ENCODE data around the gene RGP1. TPM values are rescaled to one million over a fixed set of nuclear protein-coding genes. Genes with fewer than 3 reads are reported as not detected.

The RGP1 gene
- total and polyA plus RNA-seq, 7 donors: 10.2 to 37.2 (median 13.6) TPM

- Histone ChIP-seq H3K4me1 (peaks cover 0 to 20% (median 15%) of the 10 kb centered on the region in 4 donors), H3K27me3 (no peaks in the 10 kb centered on the region), H3K4me3 (no peak overlapping the region), H3K9me3 (no peaks in the 10 kb centered on the region), H3K27ac (peak overlapping the region; percentile 36 to 59 (median 56)), H3K36me3 (no peaks in the 10 kb centered on the region)
- intact Hi-C loops (cut with DNase I): no loop called here
- WGBS, 2 donors: 4 to 60% methylated on average over 1 of the region's 1 CpG
- no peak for DNase-seq
- TF ChIP-seq POLR2A (IDR thresholded peaks at IDR 0.05) (no peak), CTCF (IDR thresholded peaks at IDR 0.05) (no peak), POLR2AphosphoS5 (IDR thresholded peaks at IDR 0.05) (no peak), EP300 (IDR thresholded peaks at IDR 0.05) (no peak)
Observed at GRCh38 chr9:35771534-35771933, 22.4 kb downstream of the RGP1 start.

GRCh38 chr9:35771943-35772342, 22.9 kb downstream of the RGP1 start:
- H3K27ac ChIP-seq: peak overlapping the region in 1 of 4 donors; percentile 57

GRCh38 chr9:35774907-35775635, 26.0 kb downstream of the RGP1 start:
- Histone ChIP-seq H3K27me3 (no peaks in the 10 kb centered on the region), H3K36me3 (no peaks in the 10 kb centered on the region), H3K4me3 (no peak overlapping the region), H3K9me3 (no peaks in the 10 kb centered on the region), H3K4me1 (peaks cover 0 to 20% (median 15%) of the 10 kb centered on the region in 4 donors), H3K27ac (no peak overlapping the region)
- intact Hi-C loops (cut with DNase I): no loop called here
- 66 to 80% methylated on average over 7 of the region's 7 CpGs for WGBS, 2 donors
- DNase-seq: peak; percentile 72
- TF ChIP-seq POLR2A (IDR thresholded peaks at IDR 0.05) (no peak), CTCF (IDR thresholded peaks at IDR 0.05) (no peak), POLR2AphosphoS5 (IDR thresholded peaks at IDR 0.05) (no peak), EP300 (IDR thresholded peaks at IDR 0.05) (no peak)

More at GRCh38 chr9:35771943-35772342, 22.9 kb downstream of the RGP1 start:
- Histone ChIP-seq H3K4me3 (no peak overlapping the region), H3K9me3 (no peaks in the 10 kb centered on the region), H3K4me1 (peaks cover 0 to 20% (median 15%) of the 10 kb centered on the region in 4 donors), H3K27me3 (no peaks in the 10 kb centered on the region), H3K36me3 (no peaks in the 10 kb centered on the region)
- TF ChIP-seq POLR2AphosphoS5 (IDR thresholded peaks at IDR 0.05) (no peak), POLR2A (IDR thresholded peaks at IDR 0.05) (no peak), CTCF (IDR thresholded peaks at IDR 0.05) (no peak), EP300 (IDR thresholded peaks at IDR 0.05) (no peak)
- no peak for DNase-seq
- 24 to 72% methylated on average over 3 of the region's 3 CpGs for WGBS, 2 donors
- intact Hi-C loops (cut with DNase I): no loop called here

GRCh38 chr9:35776018-35776417, 26.9 kb downstream of the RGP1 start:
- Histone ChIP-seq H3K27me3 (no peaks in the 10 kb centered on the region), H3K4me1 (peaks cover 0 to 11% (median 8%) of the 10 kb centered on the region in 4 donors), H3K9me3 (no peaks in the 10 kb centered on the region), H3K4me3 (no peak overlapping the region), H3K27ac (no peak overlapping the region), H3K36me3 (no peaks in the 10 kb centered on the region)
- TF ChIP-seq POLR2AphosphoS5 (IDR thresholded peaks at IDR 0.05): no peak
- no peak for TF ChIP-seq EP300 (IDR thresholded peaks at IDR 0.05)
- no peak for TF ChIP-seq CTCF (IDR thresholded peaks at IDR 0.05)
- no peak for TF ChIP-seq POLR2A (IDR thresholded peaks at IDR 0.05)
- DNase-seq: no peak
- intact Hi-C loops (cut with DNase I): no loop called here
- 70 to 74% methylated on average over 4 of the region's 4 CpGs for WGBS, 2 donors
